Measurements from ENCODE around the gene SNRNP200. TPM values are rescaled to one million over a fixed set of nuclear protein-coding genes. Genes with fewer than 3 reads are reported as not detected.
"Not testable (repeated sequence)": the region's sequence is repeated elsewhere in the genome, so short reads cannot be mapped to it uniquely, and the experiment has no call there.

SNRNP200 gene
- total RNA-seq, 6 experiments from 2014 or later: 88.0 to 106 (median 93.3) TPM

DNA sequence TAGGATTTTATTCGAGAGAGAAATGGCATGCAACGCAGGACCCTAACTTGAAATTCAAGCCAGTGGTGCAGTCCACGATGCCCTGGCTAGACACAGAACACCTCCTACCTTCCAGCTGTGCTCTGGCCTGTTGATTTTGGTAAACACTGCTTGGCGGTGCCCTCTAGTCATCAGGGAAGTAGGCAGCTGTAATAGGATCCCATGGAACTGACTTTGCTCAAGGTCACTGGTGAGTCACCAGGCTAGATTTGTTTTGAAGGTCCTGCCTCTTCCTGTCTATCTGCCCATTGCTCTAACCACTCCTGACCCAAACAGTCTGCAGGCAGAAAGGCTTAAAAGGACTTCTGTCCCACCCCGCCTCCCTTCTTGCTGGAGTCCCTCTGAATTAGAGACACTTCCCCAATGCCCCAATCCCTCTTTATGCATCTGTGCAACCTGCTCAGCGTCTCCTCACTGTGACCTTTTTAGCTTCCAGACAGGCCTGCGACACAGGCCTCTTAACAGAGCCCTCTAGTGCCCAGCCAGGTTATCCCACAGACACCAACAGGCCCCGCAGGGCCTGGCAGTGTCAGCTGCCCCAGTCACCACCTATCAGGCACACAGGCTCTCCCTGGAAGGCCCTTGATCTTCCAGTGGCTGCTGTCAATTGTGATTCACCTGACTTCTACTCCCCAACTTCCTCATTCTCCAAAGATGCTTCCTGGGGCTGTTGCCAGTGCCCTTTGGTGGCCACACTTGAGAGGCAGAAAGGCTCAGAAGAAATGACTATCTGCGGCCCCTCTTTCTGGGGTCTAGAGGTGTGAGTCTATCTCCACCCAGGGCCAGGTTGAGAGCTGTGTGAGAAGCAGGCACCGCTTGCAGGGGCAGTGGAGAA, 44.7 kb downstream of the SNRNP200 start:
- H3K36me3 Mint-ChIP-seq (ENCODE audit: low read depth): peaks cover 7% of the 10 kb centered on the region; the same call in 1 of the 2 replicates
- peak; percentile 85 for DNase-seq
- TF ChIP-seq, protein P1, sequence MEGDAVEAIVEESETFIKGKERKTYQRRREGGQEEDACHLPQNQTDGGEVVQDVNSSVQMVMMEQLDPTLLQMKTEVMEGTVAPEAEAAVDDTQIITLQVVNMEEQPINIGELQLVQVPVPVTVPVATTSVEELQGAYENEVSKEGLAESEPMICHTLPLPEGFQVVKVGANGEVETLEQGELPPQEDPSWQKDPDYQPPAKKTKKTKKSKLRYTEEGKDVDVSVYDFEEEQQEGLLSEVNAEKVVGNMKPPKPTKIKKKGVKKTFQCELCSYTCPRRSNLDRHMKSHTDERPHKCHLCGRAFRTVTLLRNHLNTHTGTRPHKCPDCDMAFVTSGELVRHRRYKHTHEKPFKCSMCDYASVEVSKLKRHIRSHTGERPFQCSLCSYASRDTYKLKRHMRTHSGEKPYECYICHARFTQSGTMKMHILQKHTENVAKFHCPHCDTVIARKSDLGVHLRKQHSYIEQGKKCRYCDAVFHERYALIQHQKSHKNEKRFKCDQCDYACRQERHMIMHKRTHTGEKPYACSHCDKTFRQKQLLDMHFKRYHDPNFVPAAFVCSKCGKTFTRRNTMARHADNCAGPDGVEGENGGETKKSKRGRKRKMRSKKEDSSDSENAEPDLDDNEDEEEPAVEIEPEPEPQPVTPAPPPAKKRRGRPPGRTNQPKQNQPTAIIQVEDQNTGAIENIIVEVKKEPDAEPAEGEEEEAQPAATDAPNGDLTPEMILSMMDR (IDR thresholded peaks at IDR 0.05): peak; percentile 70
- H3K27me3 Mint-ChIP-seq (ENCODE audit: insufficient read depth): peaks cover 3% of the 10 kb centered on the region
- H3K4me1 Mint-ChIP-seq (ENCODE audit: low read depth): peaks cover 66% of the 10 kb centered on the region
- no peaks in the 10 kb centered on the region for H3K9me3 Mint-ChIP-seq
- peak overlapping the region; percentile 64 for H3K4me3 Mint-ChIP-seq
- H3K27ac Mint-ChIP-seq: peak overlapping the region; percentile 77

DNA sequence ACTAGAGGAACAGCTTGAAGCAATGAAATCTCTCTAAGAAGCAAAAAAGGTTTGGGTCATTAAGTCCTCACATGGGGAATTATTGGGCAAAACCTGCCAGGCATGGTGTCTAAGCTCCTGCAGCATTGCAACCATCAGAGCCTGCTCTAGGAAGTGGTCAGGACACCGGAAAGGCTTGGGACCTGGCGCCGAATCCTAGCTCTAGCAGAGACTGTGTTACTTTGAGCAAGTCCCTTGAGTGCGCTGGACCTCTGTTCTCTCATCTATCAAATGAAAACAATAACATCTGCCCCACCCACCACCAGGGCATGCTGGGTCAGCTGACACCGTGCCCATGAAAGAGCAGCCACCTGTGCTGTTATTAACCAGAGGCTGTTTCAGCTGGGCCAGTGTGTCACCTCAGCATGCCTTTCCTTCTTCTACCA, 45.8 kb downstream of the SNRNP200 start:
- no peak for DNase-seq
- Mint-ChIP-seq H3K36me3 (ENCODE audit: low read depth) (peaks cover 3% of the 10 kb centered on the region; the same call in 1 of the 2 replicates), H3K4me1 (ENCODE audit: low read depth) (peaks cover 62% of the 10 kb centered on the region), H3K9me3 (no peaks in the 10 kb centered on the region), H3K27ac (peak overlapping the region; percentile 18; the same call in 1 of the 2 replicates), H3K4me3 (no peak overlapping the region), H3K27me3 (ENCODE audit: insufficient read depth) (peaks cover 3% of the 10 kb centered on the region)
- TF ChIP-seq, protein P1 (IDR thresholded peaks at IDR 0.05): no peak

DNA sequence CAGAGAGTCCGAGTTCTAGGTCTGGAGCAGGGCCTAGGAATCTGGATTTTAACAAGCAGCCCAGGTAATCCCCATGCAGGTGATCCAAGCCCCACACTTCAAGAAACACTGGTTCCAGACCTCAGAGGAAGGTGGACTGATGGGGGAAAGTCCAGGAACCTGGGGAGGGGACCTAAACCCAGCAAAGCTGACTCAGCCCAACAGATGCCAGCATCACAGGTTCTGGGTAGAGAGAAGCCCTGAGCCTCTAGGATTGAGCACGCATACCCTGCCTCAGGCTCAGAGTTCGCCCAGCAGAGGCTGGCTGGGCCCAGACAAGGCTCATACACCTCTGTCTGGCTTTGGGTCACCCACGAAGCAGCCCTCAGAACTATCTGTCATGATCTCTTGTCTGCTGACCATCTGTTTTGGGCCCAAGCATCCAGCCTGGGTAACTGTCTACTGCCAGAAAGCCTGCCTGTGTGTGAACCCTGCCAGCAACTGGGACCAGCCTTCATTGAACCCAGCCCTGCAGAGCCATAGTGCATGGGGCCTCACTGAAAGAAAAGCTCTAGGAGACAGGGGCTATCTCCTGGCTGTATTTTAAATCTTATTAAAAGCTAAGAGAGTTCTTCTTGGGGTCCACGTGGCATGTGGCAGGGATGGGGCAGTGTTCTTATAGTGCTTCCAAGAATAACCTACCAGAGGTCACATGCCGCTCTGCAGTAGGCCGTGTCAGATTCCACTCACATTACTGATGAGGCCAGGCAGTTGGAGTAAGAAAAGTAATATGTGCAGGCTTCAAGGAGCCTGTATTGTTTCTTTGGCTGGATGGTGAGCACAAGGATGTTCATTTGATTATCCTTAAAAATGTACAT, 47.0 kb downstream of the SNRNP200 start:
- peaks cover 51% of the 10 kb centered on the region for H3K4me1 Mint-ChIP-seq (ENCODE audit: low read depth)
- no peaks in the 10 kb centered on the region for H3K9me3 Mint-ChIP-seq
- peaks cover 10% of the 10 kb centered on the region for H3K36me3 Mint-ChIP-seq (ENCODE audit: low read depth)
- TF ChIP-seq, protein P1 (IDR thresholded peaks at IDR 0.05): no peak
- peak overlapping the region; percentile 29 for H3K27ac Mint-ChIP-seq
- H3K27me3 Mint-ChIP-seq (ENCODE audit: insufficient read depth): peaks cover 3% of the 10 kb centered on the region
- DNase-seq: no peak
- H3K4me3 Mint-ChIP-seq: no peak overlapping the region

DNA sequence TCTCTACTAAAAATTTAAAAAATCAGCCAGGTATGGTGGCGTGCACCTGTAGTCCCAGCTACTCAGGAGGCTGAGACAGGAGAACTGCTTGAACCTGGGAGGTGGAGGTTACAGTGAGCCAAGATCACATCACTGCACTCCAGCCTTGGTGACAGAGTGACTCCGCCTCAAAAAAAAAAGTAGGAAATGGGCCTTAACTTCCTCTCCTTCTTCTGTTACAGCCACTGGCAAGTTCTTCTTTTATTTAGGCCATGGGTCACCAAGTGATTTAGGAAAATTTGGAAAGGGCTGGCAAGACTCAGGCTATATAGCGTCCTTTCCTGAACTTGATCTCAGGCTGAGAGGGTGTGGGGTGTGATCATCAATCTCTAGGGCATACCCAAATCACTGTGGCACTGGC, 47.6 kb downstream of the SNRNP200 start:
- not testable (repeated sequence) for H3K27me3 Mint-ChIP-seq (ENCODE audit: insufficient read depth); DNase-seq; H3K9me3 Mint-ChIP-seq; H3K4me3 Mint-ChIP-seq
- peaks cover 49% of the 10 kb centered on the region for H3K4me1 Mint-ChIP-seq (ENCODE audit: low read depth)
- H3K27ac Mint-ChIP-seq: peak overlapping the region; percentile 29; the same call in 1 of the 2 replicates
- H3K36me3 Mint-ChIP-seq (ENCODE audit: low read depth): peaks cover 13% of the 10 kb centered on the region

DNA sequence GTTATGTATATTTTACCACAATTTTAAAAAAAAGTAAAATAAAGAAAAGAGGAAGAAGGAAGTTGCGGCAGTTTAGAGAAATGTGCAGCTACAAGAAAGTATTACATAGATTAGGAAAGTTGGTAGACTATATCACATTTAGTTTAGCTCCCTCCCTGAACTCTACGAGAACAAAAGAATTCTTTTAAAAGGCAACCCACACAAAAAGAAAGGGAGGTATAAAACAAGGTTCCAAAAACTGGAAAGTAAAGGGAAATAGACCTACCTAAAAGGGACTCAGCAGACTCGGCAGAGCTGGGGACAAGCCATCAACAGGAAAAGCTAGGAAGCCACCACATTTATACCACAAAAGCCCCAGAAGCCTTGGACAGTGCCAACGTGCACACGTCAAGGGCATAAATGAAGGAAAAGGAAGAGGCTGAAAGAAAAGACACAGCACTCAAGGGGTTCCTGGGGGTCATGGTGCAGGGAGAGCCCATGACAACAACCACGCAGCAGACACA, 48.7 kb downstream of the SNRNP200 start:
- no peak overlapping the region for H3K27ac Mint-ChIP-seq
- peaks cover 19% of the 10 kb centered on the region for H3K36me3 Mint-ChIP-seq (ENCODE audit: low read depth)
- H3K9me3 Mint-ChIP-seq: no peaks in the 10 kb centered on the region
- no peak overlapping the region for H3K4me3 Mint-ChIP-seq
- peaks cover 51% of the 10 kb centered on the region for H3K4me1 Mint-ChIP-seq (ENCODE audit: low read depth)
- TF ChIP-seq, protein P1 (IDR thresholded peaks at IDR 0.05): no peak
- H3K27me3 Mint-ChIP-seq (ENCODE audit: insufficient read depth): peaks cover 3% of the 10 kb centered on the region
- DNase-seq: no peak

All from HFFc6 (cell line).